ENCODE results near the gene IL25.

Gene IL25

DNA sequence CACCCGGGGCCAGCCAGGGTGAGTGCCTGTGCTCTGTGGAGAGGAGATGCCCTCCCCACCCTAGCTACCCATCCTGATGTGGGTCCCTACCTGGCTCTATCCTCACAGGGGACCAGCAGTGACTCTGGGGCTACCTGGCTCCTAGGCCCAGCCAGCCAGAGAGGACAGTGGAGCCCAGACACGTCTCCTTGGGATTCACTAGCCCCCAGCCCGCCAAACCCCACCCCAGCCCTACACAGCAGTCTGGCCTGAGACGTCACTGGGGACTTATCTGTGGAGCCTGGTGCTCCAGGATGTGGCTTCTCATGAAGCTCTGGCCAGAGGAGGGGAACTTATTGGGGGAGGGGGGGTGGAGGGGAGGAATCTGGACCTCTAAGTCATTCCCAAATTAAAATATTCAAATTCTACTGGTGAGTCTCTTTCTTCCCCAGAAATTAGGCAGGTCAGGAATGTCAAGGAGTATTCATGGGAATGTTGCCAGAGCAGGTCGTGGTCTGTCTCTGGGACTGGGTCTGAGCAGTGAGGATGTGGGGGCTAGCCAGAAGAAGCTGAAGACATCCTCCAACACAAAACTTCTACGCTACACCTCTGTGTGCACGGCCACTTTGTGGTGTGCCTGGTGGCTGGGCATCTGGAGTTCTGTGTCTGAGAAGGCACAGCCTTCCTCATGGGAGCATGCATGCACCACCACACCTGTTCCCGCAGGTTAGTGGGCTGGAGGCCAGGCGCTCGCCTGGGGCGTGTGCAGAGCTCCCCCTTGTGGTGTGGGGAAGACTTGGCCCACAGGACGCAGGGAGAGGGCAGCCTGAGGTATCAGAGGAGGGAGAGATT, 7.0 kb downstream of the IL25 start:
- TF ChIP-seq, protein P1, sequence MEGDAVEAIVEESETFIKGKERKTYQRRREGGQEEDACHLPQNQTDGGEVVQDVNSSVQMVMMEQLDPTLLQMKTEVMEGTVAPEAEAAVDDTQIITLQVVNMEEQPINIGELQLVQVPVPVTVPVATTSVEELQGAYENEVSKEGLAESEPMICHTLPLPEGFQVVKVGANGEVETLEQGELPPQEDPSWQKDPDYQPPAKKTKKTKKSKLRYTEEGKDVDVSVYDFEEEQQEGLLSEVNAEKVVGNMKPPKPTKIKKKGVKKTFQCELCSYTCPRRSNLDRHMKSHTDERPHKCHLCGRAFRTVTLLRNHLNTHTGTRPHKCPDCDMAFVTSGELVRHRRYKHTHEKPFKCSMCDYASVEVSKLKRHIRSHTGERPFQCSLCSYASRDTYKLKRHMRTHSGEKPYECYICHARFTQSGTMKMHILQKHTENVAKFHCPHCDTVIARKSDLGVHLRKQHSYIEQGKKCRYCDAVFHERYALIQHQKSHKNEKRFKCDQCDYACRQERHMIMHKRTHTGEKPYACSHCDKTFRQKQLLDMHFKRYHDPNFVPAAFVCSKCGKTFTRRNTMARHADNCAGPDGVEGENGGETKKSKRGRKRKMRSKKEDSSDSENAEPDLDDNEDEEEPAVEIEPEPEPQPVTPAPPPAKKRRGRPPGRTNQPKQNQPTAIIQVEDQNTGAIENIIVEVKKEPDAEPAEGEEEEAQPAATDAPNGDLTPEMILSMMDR (IDR thresholded peaks at IDR 0.05) = peak; percentile 96

DNA sequence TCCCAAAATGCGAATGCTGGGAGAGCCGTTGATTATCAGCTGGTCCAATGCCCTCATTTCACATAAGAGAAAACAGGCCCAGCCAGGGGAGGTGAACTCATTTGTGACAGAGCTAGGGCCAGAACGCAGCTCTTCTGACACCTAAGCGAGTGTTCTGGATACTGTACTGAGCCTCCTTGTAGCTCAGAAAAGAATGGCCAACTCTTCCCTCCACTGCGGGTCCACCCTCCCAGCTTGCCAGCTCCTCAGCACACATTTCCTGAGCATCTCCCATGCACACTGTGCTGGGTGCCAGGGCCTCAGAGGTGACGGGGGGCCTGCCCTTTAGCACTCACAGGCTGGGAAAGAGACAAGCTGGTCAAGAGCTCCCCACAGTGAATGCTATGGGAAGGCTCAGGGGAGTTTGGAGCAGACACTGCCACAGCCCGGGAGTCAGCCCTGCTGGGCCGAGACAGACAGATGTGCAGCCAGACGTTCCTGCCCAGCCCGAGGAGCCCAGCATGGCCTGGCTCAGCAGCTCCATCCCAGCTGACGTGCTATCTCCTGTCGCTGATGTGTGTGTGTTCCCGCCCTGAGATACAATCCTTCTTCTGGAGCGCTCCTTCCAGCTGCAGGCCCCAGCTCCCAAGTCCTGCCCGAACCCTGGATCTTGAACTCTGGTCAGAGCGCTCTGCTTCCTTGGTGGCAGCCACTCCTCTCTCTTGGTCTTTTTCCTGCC, 7.7 kb downstream of the IL25 start:
- TF ChIP-seq, protein P1 (IDR thresholded peaks at IDR 0.05) = no peak; the same call in 1 of the 2 replicates

DNA sequence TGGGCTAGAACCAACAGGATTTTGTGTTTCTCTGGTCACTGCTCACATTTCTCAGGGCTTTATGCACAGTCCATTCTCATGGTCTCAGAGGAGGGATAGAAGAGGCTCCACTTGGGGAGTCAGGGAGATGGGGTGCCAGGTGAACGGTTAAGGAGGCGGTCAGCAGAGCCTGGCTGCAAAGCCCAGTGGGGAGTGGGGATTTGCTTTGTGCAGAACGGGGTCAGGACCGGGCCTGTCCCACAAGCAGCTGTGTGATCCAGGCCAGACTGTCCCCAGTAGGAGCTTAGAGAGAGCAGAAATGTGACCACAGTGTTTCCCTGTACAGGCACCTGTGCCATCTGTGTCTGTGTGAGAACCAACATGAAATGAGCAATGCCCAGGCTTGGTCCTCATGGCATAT, 8.4 kb downstream of the IL25 start:
- TF ChIP-seq, protein P1 (IDR thresholded peaks at IDR 0.05) = no peak

DNA sequence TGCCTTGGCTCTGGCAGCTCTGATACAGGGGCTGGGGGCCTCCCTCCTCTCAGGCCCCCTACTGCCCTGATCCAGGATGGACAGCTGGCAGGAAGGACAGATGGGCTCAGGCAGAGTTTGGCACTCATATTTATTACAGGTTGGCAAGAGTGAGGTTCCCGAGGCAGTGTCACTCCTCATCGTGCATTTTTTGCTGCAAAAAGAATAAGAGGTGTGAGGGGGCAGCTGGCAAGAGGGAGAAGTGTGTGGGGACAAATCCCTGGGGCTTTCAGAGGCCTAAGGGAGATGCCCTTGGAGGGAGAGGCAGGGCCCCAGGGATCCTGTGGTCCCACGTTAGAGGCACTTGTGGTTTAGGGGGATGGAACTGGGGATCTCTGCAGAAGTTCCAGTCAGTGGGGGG, 9.3 kb downstream of the IL25 start:
- TF ChIP-seq, protein P1 (IDR thresholded peaks at IDR 0.05) = no peak

DNA sequence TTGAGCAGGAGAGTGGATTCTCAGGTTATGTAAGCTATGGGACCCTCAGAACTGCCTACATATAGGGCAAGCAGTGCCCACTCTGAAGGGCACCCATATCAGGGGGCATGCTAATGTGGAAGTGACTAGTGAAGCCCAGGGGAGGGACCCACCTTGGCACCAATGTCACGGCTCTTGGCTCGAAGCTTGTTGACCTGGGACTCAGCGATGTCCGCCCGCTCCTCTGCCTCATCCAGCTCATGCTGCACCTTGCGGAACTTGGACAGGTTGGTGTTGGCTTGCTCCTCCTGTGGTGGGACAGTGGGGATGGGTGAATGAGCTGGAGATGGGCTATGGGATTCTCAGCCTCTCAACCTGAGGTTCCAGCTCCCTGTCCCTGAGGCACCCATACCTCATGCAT, 9.7 kb downstream of the IL25 start:
- TF ChIP-seq, protein P1 (IDR thresholded peaks at IDR 0.05) = no peak

DNA sequence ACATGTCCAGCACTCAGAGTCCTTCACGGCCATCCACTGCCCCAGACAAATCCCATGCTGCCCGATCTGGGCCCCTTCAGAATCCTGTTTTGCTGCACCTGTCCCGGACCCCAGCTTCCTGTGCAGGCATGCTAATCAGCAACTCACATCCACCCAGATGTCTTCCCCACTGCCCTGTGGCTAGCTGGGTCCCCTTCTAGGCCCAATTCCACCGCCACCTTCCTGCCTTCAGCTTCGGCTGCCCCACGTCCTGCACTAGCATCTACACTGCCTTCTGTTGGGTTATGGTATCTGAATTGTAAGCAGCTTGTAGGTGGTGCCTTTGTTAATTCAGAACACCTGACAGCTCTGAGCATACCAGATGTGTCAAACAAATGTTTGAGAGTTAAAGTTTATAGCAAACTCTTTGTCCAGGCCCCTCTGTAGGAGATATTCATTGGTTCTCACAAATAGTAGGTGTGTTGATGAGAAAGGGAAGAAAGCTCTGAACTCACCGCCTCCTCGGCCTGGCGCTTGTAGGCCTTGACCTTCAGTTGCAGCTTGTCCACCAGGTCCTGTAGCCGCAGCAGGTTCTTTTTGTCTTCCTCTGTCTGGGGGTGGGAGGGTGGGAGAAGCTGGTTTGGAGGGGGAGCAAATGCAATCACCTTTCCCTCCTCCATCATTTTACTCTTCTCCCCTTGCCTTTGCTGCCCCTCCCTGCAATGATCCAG, 10.3 kb downstream of the IL25 start:
- TF ChIP-seq, protein P1 (IDR thresholded peaks at IDR 0.05) = no peak

DNA sequence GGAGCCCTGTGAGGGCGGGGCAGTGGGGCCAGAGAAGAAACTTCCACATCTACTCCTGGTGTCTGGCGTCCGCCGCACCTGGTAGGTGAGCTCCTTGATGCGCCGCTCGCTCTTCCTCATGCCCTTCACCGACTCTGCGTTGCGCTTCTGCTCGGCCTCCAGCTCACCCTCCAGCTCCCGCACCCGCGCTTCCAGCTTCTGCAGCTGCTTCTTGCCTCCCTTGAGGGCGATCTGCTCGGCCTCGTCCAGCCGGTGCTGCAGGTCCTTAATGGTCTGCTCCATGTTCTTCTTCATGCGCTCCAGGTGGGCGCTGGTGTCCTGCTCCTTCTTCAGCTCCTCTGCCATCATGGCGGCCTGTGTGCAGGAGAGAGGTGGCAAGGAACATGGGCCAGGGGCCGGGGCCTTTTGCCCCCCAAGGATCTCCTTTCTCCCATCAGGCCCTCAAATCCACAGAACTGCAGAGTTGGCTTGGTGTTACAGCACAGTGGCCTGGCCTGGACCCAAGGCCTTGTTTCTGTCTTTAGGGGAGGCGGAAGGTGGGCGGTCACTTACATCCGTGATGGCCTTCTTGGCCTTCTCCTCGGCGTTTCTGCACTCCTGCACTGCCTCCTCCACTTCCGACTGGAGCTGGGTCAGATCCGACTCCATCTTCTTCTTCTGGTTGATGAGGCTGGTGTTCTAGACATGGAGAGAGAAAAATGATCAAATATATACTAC, 11.9 kb downstream of the IL25 start:
- TF ChIP-seq, protein P1 (IDR thresholded peaks at IDR 0.05) = no peak

All from LNCAP (cell line).